LNCAP (cell line): ENCODE measurements around the gene COMMD8.

Experiments used
- CTCF ChIP-seq: fragments of 450-650 bp; IDR thresholded peaks from 2 replicates; pipeline ENCODE4 v1.5.1; 2017; ENCODE audit warnings: mild to moderate bottlenecking

COMMD8 gene

GRCh38 chr4:47471064-47471463 is 7.6 kb upstream of the COMMD8 start:
- TF ChIP-seq CTCF: no peak

DNA sequence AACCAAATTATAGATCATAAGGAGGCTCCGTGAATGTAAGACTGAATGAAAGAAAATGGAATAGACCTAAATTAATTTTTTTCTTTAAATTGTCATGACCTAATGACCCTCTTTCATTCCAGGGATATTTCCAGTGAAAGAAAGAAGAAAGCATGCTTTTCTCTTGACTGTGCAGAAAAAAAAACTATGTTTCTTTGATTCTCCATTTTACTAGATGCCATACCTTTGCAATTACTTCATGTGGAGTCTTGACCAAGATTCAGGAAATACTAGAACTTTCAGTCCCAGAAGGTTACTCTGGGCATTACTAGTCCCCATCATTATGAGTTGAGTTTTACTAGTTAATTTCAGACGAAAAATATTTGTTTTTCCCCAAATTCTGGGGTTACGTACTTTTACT is 6.4 kb upstream of the COMMD8 start:
- TF ChIP-seq CTCF: no peak

- no peak for TF ChIP-seq CTCF
These were observed 5.3 kb upstream of the COMMD8 start for GRCh38 chr4:47468706-47469365.

- no peak for TF ChIP-seq CTCF
These were observed 2.7 kb upstream of the COMMD8 start for GRCh38 chr4:47466056-47466785.

- TF ChIP-seq CTCF: no peak
These were observed 1.5 kb upstream of the COMMD8 start for GRCh38 chr4:47465004-47465403.

- no peak for TF ChIP-seq CTCF
These were observed 685 bp downstream of the COMMD8 start for GRCh38 chr4:47462799-47463234.

- TF ChIP-seq CTCF: no peak
These were observed 11.8 kb downstream of the COMMD8 start for GRCh38 chr4:47451657-47452056.
